HepG2 (cell line): ENCODE results near the gene TXNDC11. TPM values are rescaled to one million over a fixed set of nuclear protein-coding genes. Genes with fewer than 3 reads are reported as not detected.

Experiments
- CBX1 ChIP-seq: IDR thresholded peaks from one replicate; pipeline ENCODE4 v1.6.1; 2016; ENCODE audit warnings: antibody characterized with exemption, low read depth
- CEBPB ChIP-seq: IDR thresholded peaks from 2 replicates; pipeline ENCODE4 v1.6.1; 2011; ENCODE audit warnings: low read depth, low read length, improper control_type of control experiment, borderline replicate concordance
- ETV6 ChIP-seq: sonication (generic); formaldehyde crosslinking; conservative IDR thresholded peaks from 2 replicates; pipeline ENCODE4 v1.4.0; 2020; ENCODE audit warnings: missing genetic modification reagents
- FLYWCH1 ChIP-seq: sonication (generic); formaldehyde crosslinking; IDR thresholded peaks from 2 replicates; pipeline ENCODE4 v1.8.1; 2023; ENCODE audit warnings: mild to moderate bottlenecking, missing genetic modification reagents
- GATAD2A ChIP-seq: IDR thresholded peaks from 2 replicates; pipeline ENCODE4 v1.6.1; 2016
- HDAC1 ChIP-seq: sonication (generic); formaldehyde crosslinking; IDR thresholded peaks from 2 replicates; pipeline ENCODE4 v1.5.1; 2020; ENCODE audit warnings: mild to moderate bottlenecking, missing genetic modification reagents
- HOXA7 ChIP-seq: sonication (generic); formaldehyde crosslinking; IDR thresholded peaks from 2 replicates; pipeline ENCODE4 v1.8.1; 2022; ENCODE audit warnings: mild to moderate bottlenecking, missing genetic modification reagents, moderate library complexity
- JDP2 ChIP-seq: sonication (generic); formaldehyde crosslinking; IDR thresholded peaks from 2 replicates; pipeline ENCODE4 v1.8.1; 2022; ENCODE audit warnings: missing genetic modification reagents, borderline replicate concordance
- JUNB ChIP-seq: sonication (generic); formaldehyde crosslinking; IDR thresholded peaks from 2 replicates; pipeline ENCODE4 v1.8.0; 2022; ENCODE audit warnings: missing genetic modification reagents, mild to moderate bottlenecking, borderline replicate concordance
- KDM6A ChIP-seq: IDR thresholded peaks from 2 replicates; pipeline ENCODE4 v1.6.1; 2016; ENCODE audit warnings: low read depth
- NCOA1 ChIP-seq: sonication (generic); formaldehyde crosslinking; IDR thresholded peaks from 2 replicates; pipeline ENCODE4 v1.9.0; 2021; ENCODE audit warnings: missing genetic modification reagents
- NR2F6 ChIP-seq, 2 experiments: IDR thresholded peaks; 2 replicates each; pipeline ENCODE4 v1.6.1; 2016; ENCODE audit warnings: antibody characterized with exemption in 1 of 2, mild to moderate bottlenecking in 1 of 2
- POLR2A ChIP-seq, 2 experiments: IDR thresholded peaks; 2 replicates each; pipeline ENCODE4 v1.6.1; 2011; ENCODE audit warnings: low read depth in 2 of 2, low read length in 2 of 2, mild to moderate bottlenecking in 1 of 2, moderate library complexity in 1 of 2; ENCODE audit not compliant: insufficient read depth in 1 of 2
- REST ChIP-seq, 2 experiments: IDR thresholded peaks; 2 replicates each; pipeline ENCODE4 v1.6.1; 2011 to 2012; ENCODE audit warnings: low read length in 2 of 2, borderline replicate concordance in 1 of 2, low read depth in 1 of 2, mild to moderate bottlenecking in 1 of 2, moderate library complexity in 1 of 2
- SAP130 ChIP-seq: IDR thresholded peaks from 2 replicates; pipeline ENCODE4 v1.6.1; 2016; ENCODE audit warnings: low read depth
- SMAD3 ChIP-seq: sonication (generic); formaldehyde crosslinking; IDR thresholded peaks from 2 replicates; pipeline ENCODE4 v1.4.0; 2020; ENCODE audit warnings: missing genetic modification reagents
- TFDP1 ChIP-seq: IDR thresholded peaks from 2 replicates; pipeline ENCODE4 v1.6.1; 2016; ENCODE audit warnings: missing compliant biosample characterization, missing genetic modification reagents, borderline replicate concordance
- ZKSCAN1 ChIP-seq: fragments of 150-350 bp; IDR thresholded peaks from 2 replicates; pipeline ENCODE4 v1.6.1; 2014; ENCODE audit warnings: low read length
- ZMYM3 ChIP-seq: sonication (generic); formaldehyde crosslinking; IDR thresholded peaks from 2 replicates; pipeline ENCODE4 v1.5.1; 2020; ENCODE audit warnings: mild to moderate bottlenecking, missing genetic modification reagents
- ZNF460 ChIP-seq: sonication (generic); formaldehyde crosslinking; IDR thresholded peaks from 2 replicates; pipeline ENCODE4 v1.5.1; 2020; ENCODE audit warnings: missing genetic modification reagents, mild to moderate bottlenecking, borderline replicate concordance
- ZNF543 ChIP-seq: sonication (generic); formaldehyde crosslinking; IDR thresholded peaks from 2 replicates; pipeline ENCODE4 v1.4.0; 2020; ENCODE audit warnings: mild to moderate bottlenecking, missing genetic modification reagents
- polyA plus RNA-seq, 8 experiments: library from polyadenylated mRNA; depleted of rRNA in 3 of 8; stranded (reverse) in 7 of 8; unstranded in 1 of 8; fragments of >200 nt; fragmentation: Illumina TruSeq in 4 of 8; extraction: Trizol in 4 of 8; gene quantifications; 2 replicates each; pipeline versions ENCODE4 v1.2.1 to v1.2.3, GENCODE V29; 2011 to 2016; ENCODE audit warnings: low read depth in 4 of 8, missing spikeins in 1 of 8, mixed read lengths in 1 of 8; ENCODE audit not compliant: insufficient read depth in 1 of 8
- total RNA-seq, 5 experiments: library from RNA; depleted of rRNA; stranded (reverse); fragments of >200 nt; fragmentation: Illumina TruSeq; extraction: Trizol; gene quantifications; 2 replicates each; pipeline ENCODE4 v1.2.3, GENCODE V29; 2016; ENCODE audit warnings: low read depth in 1 of 5
- TF ChIP-seq, protein P1 (sequence below): sonication (generic); formaldehyde crosslinking; IDR thresholded peaks from 2 replicates; pipeline ENCODE4 v1.8.1; 2022; ENCODE audit warnings: low read depth, mild to moderate bottlenecking, missing genetic modification reagents

TXNDC11 gene
- total and polyA plus RNA-seq, 2 of the 13 experiments (the other 11 are each of a cell fraction or from before 2014, with no cell fraction given), result 74.9 to 123 TPM

DNA sequence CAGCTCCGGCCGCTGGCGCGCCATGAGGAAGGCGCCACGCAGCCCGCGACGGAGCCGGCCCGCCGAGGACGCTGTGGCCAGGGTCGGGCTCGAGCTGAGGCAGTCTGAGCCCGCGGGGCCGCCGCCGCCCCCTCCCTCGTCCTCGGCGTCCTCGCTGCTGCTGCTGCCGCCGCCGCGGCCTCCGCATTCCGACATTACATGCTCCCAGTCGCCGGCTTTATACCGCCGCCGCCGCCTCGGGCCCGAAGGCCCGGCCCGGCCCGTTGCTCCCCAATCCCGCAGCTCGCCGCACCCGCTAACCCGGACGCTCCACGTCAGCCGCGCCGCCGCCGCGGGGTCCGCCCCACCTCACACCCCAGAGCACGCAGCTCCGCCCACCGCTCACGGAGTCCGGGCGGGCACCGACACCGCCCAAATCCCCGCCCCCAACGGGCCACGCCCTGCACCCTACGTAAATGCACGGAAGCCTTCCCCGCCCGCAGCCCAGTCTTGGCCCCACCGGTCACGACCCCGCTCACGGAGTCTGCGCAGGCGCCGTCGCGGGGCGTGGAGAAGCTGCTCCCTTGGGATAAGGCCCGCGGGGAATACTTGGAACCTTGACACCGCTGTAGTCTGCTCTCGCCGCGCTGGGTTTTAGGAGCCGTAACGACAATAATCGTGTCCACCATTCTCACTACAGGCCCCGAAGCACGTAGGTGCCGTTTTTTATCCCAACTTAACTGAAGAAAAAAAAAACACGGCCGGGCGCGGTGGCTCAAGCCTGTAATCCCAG lies at the start of gene TXNDC11 (continued):
- TF ChIP-seq POLR2A (IDR thresholded peaks at IDR 0.05; ENCODE audit: insufficient read depth in 1 of 2, low read depth in 2 of 2, low read length in 2 of 2), result peak; percentile 96 to 98
- TF ChIP-seq NCOA1 (CRISPR knock-in tag), result 0 out of 2 replicates have a peak, but pooled peaks have one; percentile 77
- peak; percentile 89 for TF ChIP-seq SAP130 (CRISPR knock-in tag)
- peak; percentile 65 for TF ChIP-seq NR2F6 (IDR thresholded peaks at IDR 0.05)
- peak; percentile 97 for TF ChIP-seq NR2F6 (CRISPR knock-in tag; IDR thresholded peaks at IDR 0.05)
- TF ChIP-seq SMAD3 (CRISPR knock-in tag), result peak; percentile 87; the same call in 1 of the 2 replicates
- no peak; the same call in 1 of the 2 replicates for TF ChIP-seq ZKSCAN1
- peak; percentile 90 for TF ChIP-seq GATAD2A (CRISPR knock-in tag)
- TF ChIP-seq ETV6 (CRISPR knock-in tag), result no peak; the same call in 1 of the 2 replicates
- no peak; the same call in 1 of the 2 replicates for TF ChIP-seq JDP2 (CRISPR knock-in tag)
- TF ChIP-seq JUNB, result no peak
- no peak; the same call in 1 of the 2 replicates for TF ChIP-seq FLYWCH1 (CRISPR knock-in tag)
- TF ChIP-seq, protein P1, sequence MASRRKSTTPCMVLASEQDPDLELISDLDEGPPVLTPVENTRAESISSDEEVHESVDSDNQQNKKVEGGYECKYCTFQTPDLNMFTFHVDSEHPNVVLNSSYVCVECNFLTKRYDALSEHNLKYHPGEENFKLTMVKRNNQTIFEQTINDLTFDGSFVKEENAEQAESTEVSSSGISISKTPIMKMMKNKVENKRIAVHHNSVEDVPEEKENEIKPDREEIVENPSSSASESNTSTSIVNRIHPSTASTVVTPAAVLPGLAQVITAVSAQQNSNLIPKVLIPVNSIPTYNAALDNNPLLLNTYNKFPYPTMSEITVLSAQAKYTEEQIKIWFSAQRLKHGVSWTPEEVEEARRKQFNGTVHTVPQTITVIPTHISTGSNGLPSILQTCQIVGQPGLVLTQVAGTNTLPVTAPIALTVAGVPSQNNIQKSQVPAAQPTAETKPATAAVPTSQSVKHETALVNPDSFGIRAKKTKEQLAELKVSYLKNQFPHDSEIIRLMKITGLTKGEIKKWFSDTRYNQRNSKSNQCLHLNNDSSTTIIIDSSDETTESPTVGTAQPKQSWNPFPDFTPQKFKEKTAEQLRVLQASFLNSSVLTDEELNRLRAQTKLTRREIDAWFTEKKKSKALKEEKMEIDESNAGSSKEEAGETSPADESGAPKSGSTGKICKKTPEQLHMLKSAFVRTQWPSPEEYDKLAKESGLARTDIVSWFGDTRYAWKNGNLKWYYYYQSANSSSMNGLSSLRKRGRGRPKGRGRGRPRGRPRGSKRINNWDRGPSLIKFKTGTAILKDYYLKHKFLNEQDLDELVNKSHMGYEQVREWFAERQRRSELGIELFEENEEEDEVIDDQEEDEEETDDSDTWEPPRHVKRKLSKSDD (CRISPR knock-in tag), result peak; percentile 71
- TF ChIP-seq REST (IDR thresholded peaks at IDR 0.05; ENCODE audit: borderline replicate concordance in 1 of 2, low read depth in 1 of 2, low read length in 2 of 2), result peak in 1 of 2 experiments; percentile 46; a peak in 2 of 4 replicates
- no peak for TF ChIP-seq HOXA7
- no peak for TF ChIP-seq CEBPB
- peak; percentile 39; the same call in 1 of the 2 replicates for TF ChIP-seq KDM6A (CRISPR knock-in tag)
- TF ChIP-seq TFDP1 (CRISPR knock-in tag), result peak; percentile 74; the same call in 1 of the 2 replicates
- TF ChIP-seq ZNF460 (CRISPR knock-in tag), result no peak
- TF ChIP-seq ZNF543, result peak; percentile 48; the same call in 1 of the 2 replicates
- TF ChIP-seq ZMYM3 (CRISPR knock-in tag), result peak; percentile 86; the same call in 1 of the 2 replicates
- peak; percentile 75; the same call in 1 of the 2 replicates for TF ChIP-seq HDAC1 (CRISPR knock-in tag)
- TF ChIP-seq CBX1, result peak; percentile 35
